Measurements from ENCODE around the gene LRRC75B. TPM values are rescaled to one million over a fixed set of nuclear protein-coding genes. Genes with fewer than 3 reads are reported as not detected.

Gene LRRC75B
- total and polyA plus RNA-seq, 2 of the 13 experiments (the other 11 are each of a cell fraction or from before 2014, with no cell fraction given), result 11.8 to 34.8 TPM

- TF ChIP-seq ZNF597 (CRISPR knock-in tag; IDR thresholded peaks at IDR 0.05) (no peak), ZNF761 (CRISPR knock-in tag; conservative IDR thresholded peaks at IDR 0.05) (no peak), FOXO1 (CRISPR knock-in tag; IDR thresholded peaks at IDR 0.05) (peak; percentile 44; the same call in 1 of the 2 replicates), ZNF646 (CRISPR knock-in tag; IDR thresholded peaks at IDR 0.05) (peak; percentile 79; the same call in 1 of the 2 replicates), ZNF317 (CRISPR knock-in tag; IDR thresholded peaks at IDR 0.05) (0 out of 2 replicates have a peak, but pooled peaks have one; percentile 12), ZNF580 (CRISPR knock-in tag; IDR thresholded peaks at IDR 0.05; ENCODE audit: borderline replicate concordance, low read depth) (0 out of 2 replicates have a peak, but pooled peaks have one; percentile 57), ZNF788 (CRISPR knock-in tag; IDR thresholded peaks at IDR 0.05; ENCODE audit: borderline replicate concordance) (peak; percentile 70; the same call in 1 of the 2 replicates), AGO1 (IDR thresholded peaks at IDR 0.05; ENCODE audit: low read depth, low read length, poor library complexity, severe bottlenecking) (no peak), FOXA1 (IDR thresholded peaks at IDR 0.05) (no peak), FOXA1 (CRISPR knock-in tag; IDR thresholded peaks at IDR 0.05) (0 out of 2 replicates have a peak, but pooled peaks have one; percentile 7), NBN (conservative IDR thresholded peaks at IDR 0.05) (no peak), ZNF296 (CRISPR knock-in tag; conservative IDR thresholded peaks at IDR 0.05) (no peak), LBX2 (CRISPR knock-in tag; IDR thresholded peaks at IDR 0.05; ENCODE audit: borderline replicate concordance) (no peak), GTF2F1 (IDR thresholded peaks at IDR 0.05; ENCODE audit: low read length) (no peak)
Measured at GRCh38 chr22:24593836-24594568, 1.1 kb upstream of the LRRC75B start (continued).

All from HepG2 (cell line).